22Rv1 (cell line): Measurements from ENCODE around the gene GOLGA5.

Experiments used
- ZFX ChIP-seq: fragments of 450-650 bp; IDR thresholded peaks from 2 replicates; pipeline ENCODE4 v1.6.1; 2017; ENCODE audit warnings: antibody characterized with exemption, borderline replicate concordance
- TF ChIP-seq, protein P1 (sequence below): fragments of 450-650 bp; IDR thresholded peaks from 2 replicates; pipeline ENCODE4 v1.5.1; 2017; ENCODE audit warnings: mild to moderate bottlenecking

DNA sequence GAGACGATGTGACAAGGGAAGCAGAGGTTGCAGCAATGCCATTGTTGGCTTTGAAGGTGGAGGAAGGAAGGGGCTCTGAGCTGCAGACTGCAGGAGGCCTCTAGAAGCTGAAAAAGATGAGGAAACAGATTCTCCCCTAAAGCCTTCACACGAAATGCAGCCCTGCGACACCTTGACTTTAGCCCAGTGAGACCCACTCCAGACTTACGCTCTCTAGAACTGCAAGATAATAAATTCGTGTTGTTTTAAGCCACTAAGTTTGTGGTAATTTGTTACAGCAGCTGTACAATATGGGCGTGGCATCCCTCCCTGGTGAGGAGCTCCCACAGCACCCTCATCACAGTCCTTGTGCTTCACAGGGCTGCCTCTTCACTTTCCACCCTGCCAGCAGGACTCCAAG is 53.2 kb downstream of the GOLGA5 start:
- TF ChIP-seq, protein P1, sequence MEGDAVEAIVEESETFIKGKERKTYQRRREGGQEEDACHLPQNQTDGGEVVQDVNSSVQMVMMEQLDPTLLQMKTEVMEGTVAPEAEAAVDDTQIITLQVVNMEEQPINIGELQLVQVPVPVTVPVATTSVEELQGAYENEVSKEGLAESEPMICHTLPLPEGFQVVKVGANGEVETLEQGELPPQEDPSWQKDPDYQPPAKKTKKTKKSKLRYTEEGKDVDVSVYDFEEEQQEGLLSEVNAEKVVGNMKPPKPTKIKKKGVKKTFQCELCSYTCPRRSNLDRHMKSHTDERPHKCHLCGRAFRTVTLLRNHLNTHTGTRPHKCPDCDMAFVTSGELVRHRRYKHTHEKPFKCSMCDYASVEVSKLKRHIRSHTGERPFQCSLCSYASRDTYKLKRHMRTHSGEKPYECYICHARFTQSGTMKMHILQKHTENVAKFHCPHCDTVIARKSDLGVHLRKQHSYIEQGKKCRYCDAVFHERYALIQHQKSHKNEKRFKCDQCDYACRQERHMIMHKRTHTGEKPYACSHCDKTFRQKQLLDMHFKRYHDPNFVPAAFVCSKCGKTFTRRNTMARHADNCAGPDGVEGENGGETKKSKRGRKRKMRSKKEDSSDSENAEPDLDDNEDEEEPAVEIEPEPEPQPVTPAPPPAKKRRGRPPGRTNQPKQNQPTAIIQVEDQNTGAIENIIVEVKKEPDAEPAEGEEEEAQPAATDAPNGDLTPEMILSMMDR, result no peak
- TF ChIP-seq ZFX, result no peak
